HEK293 (cell line): Measurements from ENCODE around the gene ISYNA1.

Experiments used
- BCL11A ChIP-seq: fragments of 450-650 bp; formaldehyde crosslinking; IDR thresholded peaks from 2 replicates; pipeline ENCODE4 v1.5.1; 2016; ENCODE audit warnings: low read depth, missing biosample characterization, missing genetic modification characterization
- GLI2 ChIP-seq: fragments of 450-650 bp; formaldehyde crosslinking; IDR thresholded peaks from 2 replicates; pipeline ENCODE4; 2017; ENCODE audit warnings: missing biosample characterization, missing genetic modification characterization, low read depth, borderline replicate concordance
- GLIS1 ChIP-seq: fragments of 450-650 bp; formaldehyde crosslinking; IDR thresholded peaks from 2 replicates; pipeline ENCODE4 v1.5.1; 2016; ENCODE audit warnings: missing biosample characterization, missing genetic modification characterization
- GLIS2 ChIP-seq: fragments of 450-650 bp; formaldehyde crosslinking; IDR thresholded peaks from 2 replicates; pipeline ENCODE4 v1.5.1; 2016; ENCODE audit warnings: missing biosample characterization, missing genetic modification characterization
- KLF1 ChIP-seq: fragments of 450-650 bp; formaldehyde crosslinking; IDR thresholded peaks from 2 replicates; pipeline ENCODE4 v1.5.1; 2016; ENCODE audit warnings: missing biosample characterization, missing genetic modification characterization
- KLF8 ChIP-seq: fragments of 450-650 bp; formaldehyde crosslinking; IDR thresholded peaks from 2 replicates; pipeline ENCODE4 v1.5.1; 2016; ENCODE audit warnings: missing biosample characterization, missing genetic modification characterization
- MZF1 ChIP-seq: fragments of 450-650 bp; formaldehyde crosslinking; IDR thresholded peaks from 2 replicates; pipeline ENCODE4 v1.5.1; 2017; ENCODE audit warnings: missing biosample characterization, missing genetic modification characterization, borderline replicate concordance
- OSR2 ChIP-seq: fragments of 450-650 bp; formaldehyde crosslinking; IDR thresholded peaks from 2 replicates; pipeline ENCODE4 v1.5.1; 2016; ENCODE audit warnings: missing biosample characterization, missing genetic modification characterization
- SP2 ChIP-seq: fragments of 450-650 bp; formaldehyde crosslinking; IDR thresholded peaks from 2 replicates; pipeline ENCODE4 v1.5.1; 2016; ENCODE audit warnings: missing biosample characterization, missing genetic modification characterization
- WT1 ChIP-seq: fragments of 450-650 bp; formaldehyde crosslinking; IDR thresholded peaks from 2 replicates; pipeline ENCODE4 v1.5.1; 2016; ENCODE audit warnings: missing biosample characterization, missing genetic modification characterization
- ZBTB20 ChIP-seq: fragments of 450-650 bp; formaldehyde crosslinking; IDR thresholded peaks from 2 replicates; pipeline ENCODE4 v1.5.1; 2016; ENCODE audit warnings: missing biosample characterization, missing genetic modification characterization
- ZBTB48 ChIP-seq: fragments of 450-650 bp; formaldehyde crosslinking; IDR thresholded peaks from 2 replicates; pipeline ENCODE4 v1.5.1; 2016; ENCODE audit warnings: missing biosample characterization, missing genetic modification characterization
- ZEB2 ChIP-seq: fragments of 450-650 bp; formaldehyde crosslinking; IDR thresholded peaks from 2 replicates; pipeline ENCODE4 v1.5.1; 2016; ENCODE audit warnings: missing biosample characterization, missing genetic modification characterization
- ZFHX2 ChIP-seq: fragments of 450-650 bp; formaldehyde crosslinking; conservative IDR thresholded peaks from 2 replicates; pipeline ENCODE4 v1.5.1; 2016; ENCODE audit warnings: missing biosample characterization, missing genetic modification characterization
- ZFP3 ChIP-seq: fragments of 450-650 bp; formaldehyde crosslinking; IDR thresholded peaks from 2 replicates; pipeline ENCODE4 v1.5.1; 2016; ENCODE audit warnings: low read depth, missing biosample characterization, missing genetic modification characterization
- ZNF133 ChIP-seq: fragments of 450-650 bp; formaldehyde crosslinking; IDR thresholded peaks from 2 replicates; pipeline ENCODE4 v1.5.1; 2016; ENCODE audit warnings: missing biosample characterization, missing genetic modification characterization
- ZNF174 ChIP-seq: fragments of 450-650 bp; formaldehyde crosslinking; IDR thresholded peaks from 2 replicates; pipeline ENCODE4 v1.5.0; 2017; ENCODE audit warnings: missing biosample characterization, mild to moderate bottlenecking, missing genetic modification characterization
- ZNF202 ChIP-seq: fragments of 450-650 bp; formaldehyde crosslinking; IDR thresholded peaks from 2 replicates; pipeline ENCODE4 v1.5.1; 2016; ENCODE audit warnings: missing biosample characterization, missing genetic modification characterization, borderline replicate concordance
- ZNF221 ChIP-seq: fragments of 450-650 bp; formaldehyde crosslinking; IDR thresholded peaks from 2 replicates; pipeline ENCODE4 v1.5.1; 2017; ENCODE audit warnings: missing biosample characterization, missing genetic modification characterization, borderline replicate concordance
- ZNF239 ChIP-seq: fragments of 450-650 bp; formaldehyde crosslinking; IDR thresholded peaks from 2 replicates; pipeline ENCODE4 v1.5.1; 2016; ENCODE audit warnings: missing biosample characterization, missing genetic modification characterization
- ZNF404 ChIP-seq: fragments of 450-650 bp; formaldehyde crosslinking; IDR thresholded peaks from 2 replicates; pipeline ENCODE4 v1.5.1; 2017; ENCODE audit warnings: missing biosample characterization, missing genetic modification characterization
- ZNF416 ChIP-seq: fragments of 450-650 bp; formaldehyde crosslinking; IDR thresholded peaks from 2 replicates; pipeline ENCODE4 v1.5.1; 2016; ENCODE audit warnings: missing biosample characterization, missing genetic modification characterization
- ZNF501 ChIP-seq: fragments of 450-650 bp; formaldehyde crosslinking; IDR thresholded peaks from 2 replicates; pipeline ENCODE4 v1.5.1; 2016; ENCODE audit warnings: missing biosample characterization, missing genetic modification characterization
- ZNF518A ChIP-seq: fragments of 450-650 bp; formaldehyde crosslinking; conservative IDR thresholded peaks from 2 replicates; pipeline ENCODE4 v1.5.1; 2016; ENCODE audit warnings: low read depth, missing biosample characterization, missing genetic modification characterization
- ZNF600 ChIP-seq: fragments of 450-650 bp; formaldehyde crosslinking; IDR thresholded peaks from 2 replicates; pipeline ENCODE4 v1.5.1; 2016; ENCODE audit warnings: missing biosample characterization, missing genetic modification characterization
- ZNF626 ChIP-seq: fragments of 450-650 bp; sonication (Bioruptor Pico); formaldehyde crosslinking; IDR thresholded peaks from 2 replicates; pipeline ENCODE4 v1.5.1; 2018; ENCODE audit warnings: missing biosample characterization, missing genetic modification characterization, inconsistent platforms
- ZNF747 ChIP-seq: fragments of 450-650 bp; formaldehyde crosslinking; IDR thresholded peaks from 2 replicates; pipeline ENCODE4 v1.5.1; 2016; ENCODE audit warnings: missing biosample characterization, missing genetic modification characterization
- ZNF76 ChIP-seq: fragments of 450-650 bp; formaldehyde crosslinking; IDR thresholded peaks from 2 replicates; pipeline ENCODE4; 2016; ENCODE audit warnings: low read depth, missing biosample characterization, missing genetic modification characterization, borderline replicate concordance
- ZNF830 ChIP-seq: fragments of 450-650 bp; IDR thresholded peaks from 2 replicates; pipeline ENCODE4 v1.5.0; 2018; ENCODE audit warnings: missing biosample characterization, missing genetic modification characterization, low read depth, mild to moderate bottlenecking, moderate library complexity
- ZNF837 ChIP-seq: fragments of 450-650 bp; formaldehyde crosslinking; IDR thresholded peaks from 2 replicates; pipeline ENCODE4 v1.5.1; 2016; ENCODE audit warnings: missing biosample characterization, missing genetic modification characterization
- ZSCAN30 ChIP-seq: fragments of 450-650 bp; IDR thresholded peaks from 2 replicates; pipeline ENCODE4 v1.5.1; 2018; ENCODE audit warnings: missing biosample characterization, mild to moderate bottlenecking, missing genetic modification characterization, moderate library complexity
- TF ChIP-seq, protein P1 (sequence below): fragments of 450-650 bp; formaldehyde crosslinking; IDR thresholded peaks from 2 replicates; pipeline ENCODE4 v1.5.1; 2016; ENCODE audit warnings: missing biosample characterization, missing genetic modification characterization, borderline replicate concordance

The ISYNA1 gene

GRCh38 chr19:18431351-18432197, 6.4 kb downstream of the ISYNA1 start (continued):
- TF ChIP-seq ZNF518A (tag by site-specific recombination) = no peak
- no peak for TF ChIP-seq ZNF416
- TF ChIP-seq ZSCAN30 (tag by site-specific recombination) = no peak
- TF ChIP-seq MZF1 = peak; percentile 54
- TF ChIP-seq ZNF239 (tag by site-specific recombination) = no peak
- TF ChIP-seq KLF8 = 0 out of 2 replicates have a peak, but pooled peaks have one; percentile 24
- TF ChIP-seq WT1 (tag by site-specific recombination) = peak; percentile 84
- TF ChIP-seq ZNF76 (tag by site-specific recombination) = peak; percentile 50; the same call in 1 of the 2 replicates
- no peak for TF ChIP-seq ZNF837 (tag by site-specific recombination)
- TF ChIP-seq, protein P1, sequence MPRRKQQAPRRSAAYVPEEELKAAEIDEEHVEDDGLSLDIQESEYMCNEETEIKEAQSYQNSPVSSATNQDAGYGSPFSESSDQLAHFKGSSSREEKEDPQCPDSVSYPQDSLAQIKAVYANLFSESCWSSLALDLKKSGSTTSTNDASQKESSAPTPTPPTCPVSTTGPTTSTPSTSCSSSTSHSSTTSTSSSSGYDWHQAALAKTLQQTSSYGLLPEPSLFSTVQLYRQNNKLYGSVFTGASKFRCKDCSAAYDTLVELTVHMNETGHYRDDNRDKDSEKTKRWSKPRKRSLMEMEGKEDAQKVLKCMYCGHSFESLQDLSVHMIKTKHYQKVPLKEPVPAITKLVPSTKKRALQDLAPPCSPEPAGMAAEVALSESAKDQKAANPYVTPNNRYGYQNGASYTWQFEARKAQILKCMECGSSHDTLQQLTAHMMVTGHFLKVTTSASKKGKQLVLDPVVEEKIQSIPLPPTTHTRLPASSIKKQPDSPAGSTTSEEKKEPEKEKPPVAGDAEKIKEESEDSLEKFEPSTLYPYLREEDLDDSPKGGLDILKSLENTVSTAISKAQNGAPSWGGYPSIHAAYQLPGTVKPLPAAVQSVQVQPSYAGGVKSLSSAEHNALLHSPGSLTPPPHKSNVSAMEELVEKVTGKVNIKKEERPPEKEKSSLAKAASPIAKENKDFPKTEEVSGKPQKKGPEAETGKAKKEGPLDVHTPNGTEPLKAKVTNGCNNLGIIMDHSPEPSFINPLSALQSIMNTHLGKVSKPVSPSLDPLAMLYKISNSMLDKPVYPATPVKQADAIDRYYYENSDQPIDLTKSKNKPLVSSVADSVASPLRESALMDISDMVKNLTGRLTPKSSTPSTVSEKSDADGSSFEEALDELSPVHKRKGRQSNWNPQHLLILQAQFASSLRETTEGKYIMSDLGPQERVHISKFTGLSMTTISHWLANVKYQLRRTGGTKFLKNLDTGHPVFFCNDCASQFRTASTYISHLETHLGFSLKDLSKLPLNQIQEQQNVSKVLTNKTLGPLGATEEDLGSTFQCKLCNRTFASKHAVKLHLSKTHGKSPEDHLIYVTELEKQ (tag by site-specific recombination) = no peak; the same call in 1 of the 2 replicates
- TF ChIP-seq ZBTB20 (tag by site-specific recombination) = peak; percentile 39; the same call in 1 of the 2 replicates
- no peak for TF ChIP-seq GLI2 (tag by site-specific recombination)
- no peak for TF ChIP-seq ZNF501 (tag by site-specific recombination)
- no peak for TF ChIP-seq ZNF830
- no peak for TF ChIP-seq ZNF747 (tag by site-specific recombination)
- TF ChIP-seq ZFP3 (tag by site-specific recombination) = no peak
- TF ChIP-seq ZBTB48 = peak; percentile 42; the same call in 1 of the 2 replicates
- TF ChIP-seq ZNF404 (tag by site-specific recombination) = no peak
- no peak for TF ChIP-seq ZNF174 (tag by site-specific recombination)
- no peak for TF ChIP-seq ZNF626
- no peak for TF ChIP-seq ZNF133 (tag by site-specific recombination)
- TF ChIP-seq ZEB2 (tag by site-specific recombination) = peak; percentile 49; the same call in 1 of the 2 replicates
- no peak for TF ChIP-seq ZNF221 (tag by site-specific recombination)
- no peak for TF ChIP-seq ZNF202
- peak; percentile 91 for TF ChIP-seq GLIS1 (tag by site-specific recombination)
- TF ChIP-seq ZFHX2 (tag by site-specific recombination) = no peak
- TF ChIP-seq SP2 (tag by site-specific recombination) = peak; percentile 56
- peak; percentile 75 for TF ChIP-seq ZNF600 (tag by site-specific recombination)
- TF ChIP-seq BCL11A (tag by site-specific recombination) = no peak; the same call in 1 of the 2 replicates
- TF ChIP-seq OSR2 (tag by site-specific recombination) = no peak
- TF ChIP-seq KLF1 (tag by site-specific recombination) = peak; percentile 45
- peak; percentile 59 for TF ChIP-seq GLIS2 (tag by site-specific recombination)
